Stimulated activated CD8-positive, alpha-beta memory T cell treated with anti-CD3 and anti-CD28 coated beads, Interleukin-4, amount 100 ng/mL, for 4 hours (primary cell): ENCODE measurements around the gene PLEKHA8.
"Not testable (repeated sequence)": the region's sequence is repeated elsewhere in the genome, so short reads cannot be mapped to it uniquely, and the experiment has no call there.

Source experiments
- DNase-seq, 2 donors: peaks; one replicate each; pipeline ENCODE4 v3.0.0-alpha.2; 2020; ENCODE audit warnings: low read depth in 2 of 2, low spot score in 1 of 2

Gene PLEKHA8

DNA sequence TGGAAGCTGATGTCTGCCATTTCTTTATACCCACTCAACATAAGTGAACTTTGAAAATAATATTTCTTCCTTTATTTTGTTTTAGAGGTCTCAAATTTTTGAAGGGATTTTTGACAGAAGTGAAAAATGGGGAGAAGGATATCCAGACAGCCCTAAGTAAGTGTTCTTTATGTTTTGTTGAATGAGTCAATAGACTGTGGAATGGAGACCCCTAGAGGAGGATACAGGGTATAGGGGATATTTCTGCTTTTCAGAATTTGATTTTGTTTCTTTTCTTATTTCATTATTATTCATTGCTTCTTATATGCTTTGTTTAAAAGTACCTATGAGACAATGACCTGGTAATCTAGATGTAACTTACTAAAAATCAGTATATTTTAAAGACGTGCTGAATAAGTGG lies 34.4 kb downstream of the PLEKHA8 start:
- DNase-seq = no peak

DNA sequence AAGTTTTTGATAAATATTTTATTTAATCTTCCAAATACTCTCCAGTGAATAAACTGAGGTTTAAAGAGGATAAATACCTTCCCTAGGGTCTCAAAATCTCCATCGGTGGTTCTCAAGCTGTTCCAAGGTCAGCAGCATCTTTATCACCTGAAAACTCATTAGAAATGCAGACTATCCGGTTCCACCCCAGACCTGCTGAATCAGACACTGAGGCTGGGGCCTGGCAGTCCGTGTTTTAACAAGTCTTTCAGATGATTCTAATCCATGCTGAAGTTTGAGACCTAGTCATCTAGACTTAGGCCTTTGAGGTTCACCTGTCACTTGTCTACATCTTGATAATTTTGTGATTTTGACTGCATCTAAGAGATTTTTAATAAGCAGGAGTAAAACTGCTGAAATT lies 37.5 kb downstream of the PLEKHA8 start:
- DNase-seq = no peak

DNA sequence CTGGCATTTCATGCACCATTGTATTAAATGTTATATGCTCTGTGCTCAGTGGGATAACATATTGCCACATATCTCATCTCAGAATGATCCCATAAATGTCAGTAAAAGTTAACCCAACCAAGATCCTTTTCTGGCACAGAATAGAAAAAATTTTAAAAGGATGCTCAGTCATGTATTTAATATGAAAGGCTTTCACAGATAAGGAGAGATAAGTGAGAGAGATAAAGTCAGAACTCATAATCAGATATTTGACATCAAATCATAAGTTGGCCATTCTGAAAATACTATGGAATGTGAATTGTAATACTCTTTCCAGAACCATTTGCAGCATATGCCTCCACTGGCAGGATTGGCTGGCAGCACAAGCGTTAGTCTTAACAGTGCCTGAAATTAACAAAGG lies 38.5 kb downstream of the PLEKHA8 start:
- DNase-seq = no peak

DNA sequence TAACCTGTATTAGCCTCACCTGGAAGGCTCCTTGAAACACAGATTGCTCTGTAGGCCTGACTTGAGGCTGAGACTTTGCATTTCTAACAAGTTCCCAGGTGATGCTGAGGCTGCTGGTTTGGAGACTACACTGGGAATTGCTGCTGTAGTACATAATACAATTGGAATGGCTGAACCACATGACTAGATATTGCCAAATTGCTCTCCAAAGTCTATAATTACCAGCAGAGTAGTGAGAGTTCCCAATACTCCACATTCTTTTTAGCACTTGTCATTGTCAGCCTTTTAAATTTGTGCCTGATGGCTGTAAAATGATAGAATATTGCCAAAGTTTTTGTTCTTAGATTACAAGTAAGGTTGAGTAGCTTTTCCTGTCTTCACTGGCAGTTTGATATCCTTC lies 39.9 kb downstream of the PLEKHA8 start:
- DNase-seq = no peak

DNA sequence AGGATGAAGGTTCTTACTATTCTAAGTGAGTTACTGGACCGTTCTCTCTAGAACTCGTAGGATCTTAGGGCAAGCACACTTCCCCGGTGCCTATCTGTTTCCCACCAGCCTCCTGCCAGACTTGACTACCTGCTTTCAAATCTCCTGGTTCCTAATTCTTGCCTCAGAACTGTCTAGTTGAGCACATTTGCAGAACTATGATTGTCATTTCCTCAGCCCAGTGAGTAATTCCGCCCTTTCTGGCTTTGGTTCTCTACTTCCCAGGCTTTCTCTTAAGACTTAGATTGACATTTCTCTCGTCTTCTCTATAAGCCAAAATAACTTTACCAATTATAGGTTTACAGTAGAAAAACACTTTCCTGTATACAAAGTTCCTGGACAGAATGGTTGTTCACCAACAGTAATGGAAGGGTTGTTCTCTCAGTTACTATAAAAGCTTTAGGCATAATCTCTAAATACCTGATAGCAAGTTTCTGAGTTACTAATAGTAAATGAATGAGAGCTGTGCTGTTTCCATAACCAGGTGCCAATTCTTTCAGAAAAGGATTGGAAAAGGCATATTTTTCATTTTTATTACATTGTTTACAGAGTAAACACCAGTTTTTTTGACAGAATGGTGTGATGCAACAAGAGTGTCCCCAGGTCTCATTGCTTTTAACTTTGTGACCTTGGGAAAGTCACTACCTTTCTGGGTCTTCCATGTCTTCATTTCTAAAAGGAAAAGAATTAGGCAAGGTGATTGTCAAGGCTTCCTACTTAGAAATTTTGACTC lies 41.1 kb downstream of the PLEKHA8 start:
- DNase-seq = no peak

DNA sequence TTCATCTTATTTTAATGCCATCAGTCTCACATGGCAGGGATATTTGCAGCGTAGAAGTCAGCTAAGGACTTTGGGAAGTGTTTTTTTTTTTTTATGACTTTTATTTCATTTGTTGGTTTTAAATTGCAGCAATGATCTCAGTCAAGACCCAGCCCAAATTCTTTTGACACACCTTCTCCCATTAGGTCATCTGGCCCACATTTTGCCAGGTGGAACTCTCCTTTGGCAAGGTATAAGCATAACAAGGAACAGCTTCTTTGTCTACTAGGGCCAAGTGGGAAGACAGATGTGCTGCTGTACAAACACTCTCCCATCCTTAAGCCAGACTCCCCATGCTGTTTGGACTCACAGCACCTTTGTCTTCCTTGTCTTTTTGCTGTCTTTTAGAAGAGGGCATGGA lies 41.8 kb downstream of the PLEKHA8 start:
- DNase-seq = no peak

DNA sequence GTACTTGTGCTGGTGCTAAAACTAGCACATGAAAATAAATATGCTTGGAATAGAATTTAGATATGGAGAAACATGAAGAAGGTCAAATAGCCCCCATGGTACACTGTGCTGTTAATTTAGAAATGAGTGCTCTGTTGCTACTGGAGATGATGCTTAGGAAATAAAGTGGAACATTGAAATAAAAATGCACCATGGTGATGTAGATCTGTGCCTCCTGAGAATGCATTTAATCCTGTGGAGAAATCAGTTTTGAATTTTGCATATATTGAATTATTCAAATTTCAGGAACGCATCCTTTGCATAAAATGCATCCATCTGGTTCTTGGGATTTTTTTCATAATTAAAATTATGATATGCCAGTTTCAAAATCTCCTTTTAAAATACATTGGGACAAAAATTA lies 44.5 kb downstream of the PLEKHA8 start:
- DNase-seq = no peak

DNA sequence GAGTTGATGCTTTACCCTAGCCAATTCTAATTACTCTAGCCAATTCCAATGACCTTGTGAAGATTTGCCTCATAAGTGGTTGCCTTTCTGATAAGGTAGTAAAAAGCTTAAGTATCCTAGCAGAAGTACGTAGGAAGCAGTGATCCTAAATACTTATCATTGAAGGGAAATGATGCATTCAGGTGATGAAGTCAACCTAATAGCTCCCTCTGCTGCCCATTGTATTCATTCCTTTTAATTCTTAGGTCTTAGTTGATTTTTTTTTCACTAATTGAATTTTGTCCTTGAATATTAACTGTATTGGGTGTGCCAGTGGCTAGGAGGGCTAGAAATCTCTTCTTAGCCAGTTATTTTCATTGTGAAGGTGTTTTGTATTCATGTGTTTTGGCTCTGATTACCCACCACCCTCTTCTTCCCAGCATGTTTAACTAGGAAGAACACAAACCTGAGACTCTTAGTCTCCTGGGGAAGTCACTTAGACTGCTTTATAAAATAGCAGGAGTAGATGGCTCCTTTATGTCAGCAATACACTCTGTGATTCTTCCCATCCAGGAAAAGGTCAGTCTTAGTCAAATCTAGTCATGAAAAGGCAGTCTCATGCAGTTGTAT lies 46.3 kb downstream of the PLEKHA8 start:
- no peak for DNase-seq

DNA sequence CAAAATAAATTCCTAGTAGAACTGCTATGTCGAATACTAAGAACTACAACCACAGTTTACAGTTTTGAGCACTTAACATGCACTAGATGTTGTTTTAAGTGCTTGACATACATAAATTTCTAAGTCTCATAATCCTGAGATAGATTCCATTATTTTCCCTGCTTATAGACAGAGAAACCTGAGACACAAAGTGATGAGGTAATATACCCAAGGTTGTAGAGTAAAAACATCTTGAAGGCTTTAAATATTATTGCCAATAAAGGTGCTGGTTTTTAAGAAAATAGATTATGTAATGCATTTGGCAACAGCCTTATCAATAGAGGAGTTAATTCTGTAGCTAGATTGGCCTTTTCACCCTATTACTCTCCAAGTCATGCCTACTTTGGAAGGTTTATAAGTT lies 48.2 kb downstream of the PLEKHA8 start:
- no peak for DNase-seq

DNA sequence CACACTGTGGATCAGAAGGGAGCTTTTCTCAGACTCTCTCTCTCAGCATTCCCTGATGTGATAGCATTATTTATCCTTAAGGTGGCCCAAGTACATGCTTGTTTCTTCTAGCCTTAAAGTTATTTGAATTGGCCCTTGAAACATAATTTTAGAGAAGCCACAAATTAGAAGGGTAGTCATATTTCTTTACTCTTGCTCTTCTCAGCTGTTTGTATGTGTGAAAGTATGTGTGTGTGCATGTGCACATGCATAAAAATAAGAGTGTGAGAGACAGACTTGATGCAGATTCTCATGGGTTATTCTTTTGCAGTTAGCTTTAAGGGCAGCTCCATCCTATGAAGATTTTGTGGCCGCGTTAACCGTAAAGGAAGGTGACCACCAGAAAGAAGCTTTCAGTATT lies 50.1 kb downstream of the PLEKHA8 start:
- DNase-seq = no peak

DNA sequence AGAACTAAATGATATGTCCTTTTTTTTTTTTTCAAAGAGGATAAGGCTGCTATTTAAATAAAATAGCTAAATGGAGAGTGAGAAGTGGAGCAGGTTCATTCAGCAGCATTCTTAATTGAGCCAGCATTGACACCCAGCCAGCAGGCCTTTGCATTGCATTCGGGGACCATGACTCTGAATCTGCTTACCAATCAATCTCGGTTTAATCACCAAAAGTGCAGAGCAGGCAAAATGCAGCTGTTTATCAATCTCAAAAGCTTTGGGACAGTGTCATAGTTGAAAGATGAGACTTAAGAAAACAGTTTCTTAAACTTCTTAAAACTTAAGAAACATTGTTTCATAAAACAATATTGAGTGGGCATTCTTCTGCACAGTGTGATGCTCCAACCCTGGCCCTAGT lies 51.7 kb downstream of the PLEKHA8 start:
- DNase-seq = no peak

DNA sequence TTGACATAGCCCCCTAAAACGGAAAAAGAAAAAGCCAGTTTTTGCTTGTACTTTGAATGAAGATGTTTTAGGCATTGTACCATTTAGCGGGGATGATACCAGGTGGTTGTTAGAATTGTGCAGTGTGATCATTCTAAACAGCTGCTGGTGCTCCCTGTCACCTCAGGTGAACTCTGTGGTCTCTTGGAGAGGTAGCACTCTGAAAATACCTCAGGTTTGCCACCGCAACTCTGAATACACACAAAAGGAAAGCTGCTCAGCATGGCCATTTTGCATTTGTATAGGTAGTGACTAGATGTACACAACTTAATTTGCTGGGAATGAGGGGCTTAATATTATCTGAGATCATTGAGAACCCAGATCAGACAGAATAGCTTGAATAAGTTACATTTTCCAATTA lies 52.6 kb downstream of the PLEKHA8 start:
- no peak for DNase-seq

DNA sequence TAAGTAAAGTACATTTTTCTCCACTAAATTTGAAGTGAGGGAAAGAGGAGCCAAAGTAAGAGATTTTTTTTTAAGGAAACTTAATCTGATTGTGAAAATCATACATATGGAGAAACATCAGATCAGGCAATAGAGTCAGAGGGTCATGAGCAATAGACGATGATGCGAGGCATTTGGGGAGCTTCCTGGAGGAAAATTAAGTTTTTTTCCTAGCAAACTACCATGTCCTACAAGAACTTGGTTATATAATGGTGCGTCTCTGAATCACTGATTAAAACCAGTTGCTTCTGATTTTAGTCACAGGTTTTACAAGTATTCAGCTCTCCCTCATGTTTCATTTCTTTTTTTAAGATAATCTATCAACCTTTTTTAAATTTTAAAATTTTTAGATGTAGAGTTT lies 54.5 kb downstream of the PLEKHA8 start:
- DNase-seq = no peak

DNA sequence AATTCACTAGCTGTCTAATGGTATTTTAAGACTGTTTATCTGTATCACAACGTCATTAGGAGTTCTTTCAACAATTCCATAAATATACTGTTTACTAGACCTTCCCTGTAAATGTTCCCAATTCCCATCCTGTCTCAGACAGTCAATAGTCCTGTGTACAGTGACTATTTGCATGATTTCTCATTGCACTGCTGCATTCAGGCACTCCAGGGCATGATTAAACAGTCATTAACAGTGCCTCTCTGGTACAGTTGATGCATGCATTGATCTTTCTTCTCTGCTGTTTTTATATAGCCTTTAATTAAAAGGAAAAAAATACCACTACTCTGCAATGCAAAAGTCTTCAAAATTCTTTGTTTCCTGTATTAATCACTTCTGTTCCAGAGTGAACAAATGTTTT lies 55.1 kb downstream of the PLEKHA8 start:
- DNase-seq = no peak

DNA sequence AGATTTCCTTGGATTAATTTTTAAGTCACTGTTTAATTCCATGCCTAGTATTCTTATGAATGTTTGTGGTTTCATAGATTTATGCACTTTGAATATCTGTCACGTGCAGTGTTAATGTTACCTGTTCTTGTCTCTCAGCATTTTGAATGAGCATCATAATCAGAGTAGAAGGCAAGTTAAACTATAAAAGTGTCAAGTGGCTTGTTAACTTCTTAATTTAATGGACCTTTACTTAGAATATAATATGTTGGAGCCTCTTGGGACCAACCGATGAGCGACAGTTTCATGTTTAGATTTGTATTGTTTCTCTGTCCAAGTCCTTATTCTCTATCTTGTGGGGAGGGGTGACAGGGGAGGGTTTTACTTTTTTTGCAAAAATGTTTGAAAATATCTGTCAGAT lies 56.0 kb downstream of the PLEKHA8 start:
- DNase-seq = no peak

DNA sequence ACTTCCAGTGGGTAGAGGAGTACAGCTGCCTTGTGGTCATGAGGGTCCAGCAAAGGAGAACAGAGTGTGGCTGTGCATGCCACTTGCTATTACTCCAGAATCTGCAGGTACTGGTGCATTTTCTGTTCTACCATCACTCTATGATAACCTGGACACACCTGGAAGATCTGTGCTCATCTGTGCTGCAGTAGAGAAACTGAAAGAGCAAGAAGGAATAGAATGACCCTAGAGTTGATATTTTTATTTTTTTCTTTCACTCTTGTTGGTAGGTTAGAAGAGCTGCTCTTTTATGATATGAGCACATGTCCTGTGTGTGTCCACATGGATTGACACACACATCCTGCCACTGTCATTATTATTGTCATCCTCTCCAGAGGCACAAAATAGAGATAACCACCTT lies 58.3 kb downstream of the PLEKHA8 start:
- DNase-seq = no peak

DNA sequence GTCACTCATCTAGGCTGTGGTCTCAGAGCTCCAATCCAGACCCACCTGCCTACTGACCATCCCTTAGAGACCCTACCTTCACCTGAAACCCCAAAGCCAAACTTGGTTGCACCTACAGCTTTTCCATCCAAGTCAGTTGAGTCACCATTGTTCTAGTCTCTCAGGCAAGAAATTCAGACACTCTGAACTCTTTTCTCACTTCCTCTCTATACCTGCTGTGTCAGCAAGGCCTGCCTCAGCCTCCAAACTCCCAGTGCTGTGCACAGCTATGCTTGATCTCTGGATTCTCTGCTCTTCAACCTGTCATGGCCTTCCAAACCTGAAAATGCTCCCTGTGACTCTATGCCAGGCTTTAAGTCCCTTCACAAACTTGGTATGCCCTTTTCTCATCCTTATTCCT lies 59.2 kb downstream of the PLEKHA8 start:
- DNase-seq = no peak

DNA sequence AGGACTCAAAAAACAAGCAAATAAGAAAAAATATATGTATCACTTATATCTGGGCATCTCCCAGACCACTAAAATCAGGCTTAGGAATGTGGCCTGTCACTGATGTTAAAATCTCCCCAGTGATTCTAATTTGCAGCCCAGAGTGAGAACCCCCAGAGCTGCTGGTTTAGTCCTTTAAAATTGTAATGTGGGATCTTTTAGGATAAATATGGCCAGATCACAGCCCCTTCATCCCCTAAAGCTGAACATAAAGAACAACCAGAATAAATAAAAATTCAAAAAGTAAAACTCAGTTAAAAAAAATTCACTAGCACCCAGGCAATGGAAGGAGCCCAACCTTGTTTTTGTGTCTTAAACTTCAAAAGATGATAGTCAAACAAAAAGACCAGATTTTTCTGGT lies 60.1 kb downstream of the PLEKHA8 start:
- DNase-seq = no peak

DNA sequence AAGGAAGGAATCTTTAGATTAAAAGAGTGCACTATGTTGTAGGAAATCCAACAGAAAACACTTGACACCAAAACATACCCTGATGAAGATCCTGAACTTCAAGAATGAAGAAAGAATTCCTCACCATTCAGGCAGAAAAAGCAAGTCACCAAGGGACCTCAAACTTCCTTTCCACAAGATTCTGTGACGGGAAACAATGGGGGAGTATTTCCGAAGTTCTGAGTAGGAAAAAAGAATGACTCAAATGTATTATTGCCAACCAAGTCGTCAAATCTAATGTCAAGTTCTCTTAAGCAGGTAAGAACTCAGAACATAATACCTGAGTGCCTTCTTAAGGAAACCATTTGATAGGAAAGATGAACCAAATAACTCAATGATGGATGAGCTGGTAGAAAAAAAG lies 61.9 kb downstream of the PLEKHA8 start:
- DNase-seq = no peak

DNA sequence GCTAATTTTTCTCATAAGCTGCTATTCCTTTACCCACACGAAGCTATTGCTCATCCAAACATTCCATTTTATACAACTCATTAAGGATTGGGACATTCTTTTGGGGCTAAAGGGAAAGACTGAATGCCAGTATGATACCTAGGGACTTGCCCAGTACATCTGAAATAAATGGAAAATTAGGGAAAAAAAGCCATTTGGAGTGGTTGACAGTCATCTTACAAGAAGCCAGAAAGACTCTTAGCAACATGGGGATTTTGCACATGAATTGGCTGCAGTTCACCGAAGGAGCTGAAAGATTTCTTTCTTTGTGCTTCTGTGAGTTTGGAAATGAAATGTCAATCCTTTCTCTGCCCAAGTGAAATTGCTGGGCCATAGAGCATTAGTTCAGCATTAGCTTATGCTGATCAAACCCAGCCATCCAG lies 63.3 kb downstream of the PLEKHA8 start:
- no peak for DNase-seq

DNA sequence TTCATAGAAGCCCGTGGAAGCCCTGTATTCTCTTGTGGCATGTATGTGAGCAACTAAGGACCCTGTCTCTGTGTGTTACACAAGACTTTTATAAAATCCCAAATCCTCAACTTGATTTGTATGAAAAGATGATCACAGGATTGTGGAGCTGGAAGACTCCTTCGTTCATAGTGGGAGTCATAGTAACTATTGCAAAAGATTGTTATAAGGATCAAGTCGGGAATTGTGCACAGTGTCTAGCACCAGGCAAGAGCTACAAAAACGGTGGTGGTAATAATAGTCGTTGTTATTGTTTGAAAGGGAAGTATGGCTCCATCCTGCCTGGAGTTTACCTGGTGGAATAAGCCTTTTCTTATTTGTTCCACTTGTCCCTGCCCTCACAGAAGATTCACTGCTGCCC lies 63.8 kb downstream of the PLEKHA8 start:
- DNase-seq = no peak

DNA sequence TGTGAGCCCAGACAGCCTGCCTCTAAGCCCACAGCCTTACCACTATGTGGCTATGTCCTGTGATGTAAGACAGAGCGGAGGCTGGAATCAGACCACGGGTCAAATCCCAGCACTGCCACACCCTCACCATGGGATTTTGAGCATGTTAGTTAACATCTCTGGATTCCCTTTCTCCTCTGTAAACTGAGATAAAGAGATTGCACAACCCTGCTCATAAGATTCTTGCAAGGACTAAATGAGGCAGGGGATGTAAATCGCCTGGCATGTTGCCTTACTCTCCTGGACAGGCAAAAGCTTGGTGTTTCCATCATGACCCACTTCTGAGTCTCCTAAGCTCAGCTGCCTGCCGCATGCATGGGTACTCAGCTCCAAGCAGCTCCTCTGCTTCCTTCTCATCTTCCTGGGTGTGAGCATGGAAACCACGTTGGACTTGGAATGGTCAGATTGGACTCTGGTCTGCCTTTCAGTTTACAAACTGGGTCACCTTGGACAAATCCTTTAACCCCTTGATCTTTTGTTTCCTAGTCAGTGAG lies 65.3 kb downstream of the PLEKHA8 start:
- no peak for DNase-seq

DNA sequence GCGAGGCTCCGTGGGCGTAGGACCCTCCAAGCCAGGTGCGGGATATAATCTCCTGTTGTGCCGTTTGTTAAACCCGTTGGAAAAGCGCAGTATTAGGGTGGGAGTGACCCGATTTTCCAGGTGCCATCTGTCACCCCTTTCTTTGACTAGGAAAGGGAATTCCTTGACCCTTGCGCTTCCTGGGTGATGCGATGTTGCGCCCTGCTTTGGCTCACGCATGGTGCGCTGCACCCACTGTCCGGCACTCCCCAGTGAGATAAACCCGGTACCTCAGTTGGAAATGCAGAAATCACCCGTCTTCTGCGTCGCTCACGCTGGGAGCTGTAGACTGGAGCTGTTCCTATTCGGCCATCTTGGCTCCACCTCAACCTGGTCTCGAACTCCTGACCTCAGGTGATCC lies 70.4 kb downstream of the PLEKHA8 start:
- DNase-seq = not testable (repeated sequence)
